SIG-M5 treated with dmso at 0.1 percent for 504 hours (cell line): ENCODE data around the gene IYD.
A peak's percentile ranks its signal among the peaks of the same experiment; 100 is the strongest.
"Not testable (repeated sequence)": the region's sequence is repeated elsewhere in the genome, so short reads cannot be mapped to it uniquely, and the experiment has no call there.

ENCODE experiments used
- DNase-seq: peaks from one replicate; lab custom pipeline; 2025; ENCODE audit not compliant: unreplicated experiment; lab: John Stamatoyannopoulos, UW

IYD gene

DNA sequence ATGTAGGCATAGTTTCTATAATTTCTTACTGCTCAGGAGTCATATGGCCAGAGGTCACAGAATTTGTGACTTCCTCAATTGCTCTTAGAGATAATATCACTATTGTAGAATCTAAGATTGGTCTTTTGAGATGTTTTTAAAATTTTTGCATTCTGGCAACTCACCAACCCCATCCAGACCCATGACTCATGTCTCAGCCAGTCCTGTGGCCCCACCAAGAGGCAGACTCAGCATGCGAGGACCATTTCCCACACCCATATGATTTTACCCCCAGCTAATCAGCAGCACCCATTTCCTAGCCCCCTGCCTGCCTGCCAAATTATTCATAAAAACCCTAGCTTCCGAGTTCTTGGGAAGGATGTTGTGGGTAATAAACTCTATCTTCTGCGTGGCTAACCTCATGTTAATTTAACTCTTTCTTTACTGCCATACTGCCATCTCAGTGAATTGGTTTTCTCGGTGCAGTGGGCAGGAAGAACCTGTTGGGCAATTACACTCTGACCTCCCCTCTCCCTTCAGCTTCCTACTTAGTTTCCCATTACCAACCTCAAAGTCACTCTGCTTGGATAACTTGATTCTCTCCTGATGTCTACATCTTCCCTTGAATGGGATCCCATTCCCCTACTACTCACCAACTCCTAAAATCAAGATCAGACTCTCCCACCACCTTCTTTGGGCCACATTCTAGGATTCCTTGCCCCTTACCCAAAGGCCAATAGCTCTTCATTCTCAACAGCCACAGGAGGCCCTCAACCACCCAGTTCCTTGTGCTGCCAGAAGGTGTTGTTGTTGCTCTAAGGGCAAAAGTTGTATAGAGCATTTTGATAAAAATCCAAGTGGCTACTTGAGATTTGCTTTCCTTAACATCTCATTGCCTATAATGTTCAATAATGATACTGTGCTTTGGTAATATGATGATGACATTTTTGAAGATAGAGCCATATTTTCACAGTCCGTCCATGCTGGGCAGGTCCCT is 16.2 kb upstream of the IYD start:
- no peak for DNase-seq

DNA sequence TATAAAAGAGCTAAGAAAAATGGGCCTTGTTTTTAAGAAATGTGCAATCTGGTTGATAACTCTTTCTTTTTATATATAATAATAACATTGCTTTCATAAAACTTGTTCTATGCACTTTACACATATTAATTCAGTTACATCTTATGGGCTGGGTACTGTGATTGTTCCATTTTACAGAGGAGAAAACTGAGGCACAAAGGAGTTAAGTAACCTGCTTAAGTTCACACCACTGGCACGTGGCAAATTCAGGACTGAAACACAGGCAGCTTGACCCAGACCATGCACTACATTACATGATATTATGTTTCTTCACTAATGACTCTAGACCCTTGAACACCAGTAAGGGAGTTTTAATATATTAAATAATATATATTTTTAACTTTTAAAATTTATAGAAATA is 15.4 kb upstream of the IYD start:
- no peak for DNase-seq

DNA sequence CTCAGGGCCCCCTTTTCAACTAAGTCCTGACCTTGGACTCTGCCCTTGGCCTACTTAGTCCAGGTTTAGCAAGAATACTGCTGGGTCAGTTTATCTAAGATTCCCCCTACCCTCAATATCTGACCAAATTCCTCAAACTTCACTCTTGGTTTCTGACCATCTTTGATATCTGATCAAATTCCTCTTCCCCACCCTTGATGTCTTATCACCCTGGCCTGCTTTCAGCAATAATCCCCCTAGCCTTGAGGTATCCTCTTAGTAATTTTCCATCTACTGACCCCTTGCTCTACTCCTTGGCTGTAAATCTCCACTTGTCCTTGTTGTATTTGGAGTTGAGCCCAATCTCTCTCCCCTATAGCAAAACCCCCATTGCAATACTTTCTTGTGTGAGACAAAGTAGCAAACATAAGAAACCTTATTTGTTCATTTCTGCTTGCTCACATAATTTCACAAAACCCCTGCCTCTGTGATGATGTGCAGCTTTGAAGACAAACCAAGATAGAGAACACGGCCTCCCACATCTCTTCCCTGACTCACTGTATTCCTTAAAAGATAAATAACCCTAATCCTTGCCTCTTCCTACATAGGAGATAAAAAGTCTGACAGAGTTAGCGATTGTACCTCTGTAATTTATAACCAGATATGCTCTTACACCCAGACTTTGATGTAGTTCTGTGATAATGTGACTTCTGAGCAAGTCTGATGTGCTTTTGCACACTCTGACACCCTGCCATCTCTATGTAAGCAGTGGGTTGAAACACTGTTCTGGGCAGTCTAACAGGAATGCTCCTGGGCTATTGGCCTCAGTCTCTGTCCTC is 13.8 kb upstream of the IYD start:
- no peak for DNase-seq

DNA sequence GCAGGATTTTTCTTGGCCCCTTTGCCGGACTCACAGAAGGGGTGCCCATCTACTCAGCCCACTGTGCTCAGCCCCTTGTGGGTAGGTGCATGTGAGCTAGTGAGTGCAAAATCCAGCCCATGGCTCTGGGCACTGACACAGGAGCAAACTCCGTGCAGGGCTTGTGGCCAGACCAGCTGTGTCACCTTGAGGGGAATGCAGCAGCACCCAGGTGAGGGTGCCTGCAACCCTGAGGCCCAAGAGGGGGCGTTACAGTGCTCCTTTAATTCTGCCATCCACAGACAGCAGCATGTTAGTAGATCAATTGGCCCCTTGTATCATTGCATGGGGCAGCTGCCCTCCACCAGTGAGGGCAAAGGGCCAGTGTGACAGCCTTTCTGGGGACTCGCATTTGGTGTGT is 12.9 kb upstream of the IYD start:
- no peak for DNase-seq

DNA sequence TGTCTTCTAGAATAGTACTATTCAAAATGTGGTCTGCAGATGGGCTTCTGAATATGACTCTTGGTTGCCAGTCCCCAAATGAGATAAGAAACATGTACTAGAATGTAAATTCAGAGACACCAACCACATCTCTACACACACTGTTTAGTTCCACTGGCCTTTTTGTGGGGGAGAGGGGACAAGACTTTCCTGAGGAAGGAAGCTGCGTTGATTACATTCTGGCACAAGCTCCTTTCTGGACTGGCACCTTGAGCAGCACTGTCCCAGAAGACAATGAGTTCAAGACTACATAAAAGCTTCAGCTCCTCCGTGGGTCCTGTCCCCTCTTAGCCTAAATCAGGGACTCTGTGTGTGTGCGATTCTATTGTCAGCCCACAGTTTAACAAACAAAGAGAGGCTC is 6.9 kb upstream of the IYD start:
- DNase-seq = no peak

DNA sequence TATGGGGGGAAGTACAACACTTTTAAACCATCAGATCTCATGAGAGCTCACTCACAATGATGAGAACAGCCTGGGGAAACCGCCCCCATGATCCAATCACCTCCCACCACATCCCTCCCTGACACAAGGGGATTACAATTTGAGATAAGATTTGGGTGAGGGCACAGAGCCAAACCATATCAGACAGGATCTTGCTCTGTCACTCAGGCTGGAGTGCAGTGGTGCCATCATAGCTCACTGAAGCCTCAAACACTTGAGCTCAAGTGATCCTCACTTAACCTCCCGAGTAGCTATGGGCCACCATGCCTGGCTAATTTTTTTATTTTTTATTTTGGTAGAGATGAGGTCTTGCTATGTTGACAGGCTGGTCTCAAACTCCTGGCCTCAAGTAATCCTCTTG is 5.1 kb upstream of the IYD start:
- no peak for DNase-seq

DNA sequence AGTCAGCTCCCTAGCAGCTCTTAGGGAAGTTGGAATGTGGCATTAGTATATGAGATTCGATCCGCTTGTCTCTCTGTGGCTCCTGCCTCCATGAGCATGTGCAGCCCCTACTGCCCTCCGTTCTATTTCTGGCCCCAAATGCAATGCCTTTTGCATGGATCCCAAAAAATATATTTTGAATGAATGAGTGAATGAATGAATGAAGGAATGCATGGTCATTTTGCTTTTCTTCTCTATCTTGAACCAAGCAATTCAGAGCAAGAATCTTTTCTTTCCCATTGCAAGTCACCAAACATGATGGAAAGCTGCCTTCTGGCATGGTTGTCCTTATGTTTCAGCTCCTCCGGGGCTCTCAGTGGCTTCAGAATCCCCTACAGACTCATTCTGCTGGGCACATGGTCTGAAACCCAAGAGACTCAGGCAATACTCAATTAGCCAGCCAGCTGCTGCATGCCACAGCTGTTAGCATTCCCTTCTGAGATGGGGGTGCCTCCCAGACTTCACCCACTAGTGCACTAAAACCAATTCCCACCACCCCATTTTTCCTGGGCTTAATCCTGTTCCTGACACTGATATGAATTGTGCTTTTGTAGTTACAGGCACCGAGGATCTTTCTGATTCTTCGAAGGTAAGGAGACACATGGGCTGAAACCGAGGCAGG is 2.6 kb upstream of the IYD start:
- no peak for DNase-seq

DNA sequence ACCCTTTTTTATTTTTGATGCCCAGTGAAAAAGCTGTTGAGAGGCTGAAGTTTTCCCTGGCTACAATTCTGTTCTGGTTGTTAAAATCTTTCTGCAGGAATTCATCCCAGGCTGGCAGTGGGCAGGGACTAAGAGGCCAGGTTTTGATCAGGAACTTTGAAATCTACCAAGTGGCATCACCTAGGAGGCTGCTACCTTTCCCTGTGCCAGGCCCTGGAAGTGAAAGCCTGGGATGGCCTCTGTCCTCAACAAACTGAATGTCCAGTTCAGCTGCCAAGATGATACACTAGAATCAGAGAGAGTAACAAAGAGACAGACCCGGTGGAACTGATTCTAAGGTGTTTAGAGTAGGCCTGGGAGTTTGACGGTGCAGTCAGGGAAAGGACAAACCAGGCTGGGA is 596 bp downstream of the IYD start:
- no peak for DNase-seq

DNA sequence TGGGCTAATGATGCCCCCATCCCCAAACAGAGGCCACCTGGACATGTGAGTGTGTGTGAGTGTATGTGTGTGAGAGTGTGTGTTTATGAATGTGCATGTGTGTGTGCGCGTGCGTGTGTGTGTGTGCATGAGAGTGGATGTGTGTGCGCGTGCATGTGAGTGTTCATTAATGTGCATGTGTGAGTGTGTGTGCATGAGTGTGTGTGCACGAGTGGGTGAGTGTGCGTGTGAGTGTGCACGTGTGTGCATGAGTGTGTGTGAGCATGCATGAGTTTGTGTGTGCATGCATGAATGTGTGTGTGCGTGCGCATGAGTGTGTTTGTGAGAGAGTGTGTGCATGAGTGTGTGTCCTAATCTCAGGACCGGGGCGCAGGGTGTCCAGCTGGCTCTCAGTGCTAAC is 1.3 kb downstream of the IYD start:
- DNase-seq = no peak

DNA sequence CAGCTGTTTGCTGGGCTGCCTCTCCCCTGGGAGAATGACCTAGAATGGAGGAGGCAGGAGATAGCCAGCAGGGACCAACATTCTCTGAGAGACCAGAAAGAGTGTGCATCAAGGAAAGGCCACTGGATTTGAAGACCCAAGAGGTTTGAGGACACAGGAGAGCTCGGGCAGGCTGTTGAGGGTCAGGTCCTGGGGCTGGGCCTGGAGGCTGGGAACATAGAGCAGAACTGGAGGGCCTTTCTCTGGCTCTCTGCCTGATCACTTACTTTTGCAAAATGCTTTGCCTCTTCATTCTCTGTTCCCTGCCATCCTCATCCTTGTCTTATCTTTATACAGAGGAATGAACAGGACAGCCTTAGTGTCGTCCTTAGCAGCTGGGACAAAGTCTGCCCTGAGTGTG is 2.5 kb downstream of the IYD start:
- no peak for DNase-seq

DNA sequence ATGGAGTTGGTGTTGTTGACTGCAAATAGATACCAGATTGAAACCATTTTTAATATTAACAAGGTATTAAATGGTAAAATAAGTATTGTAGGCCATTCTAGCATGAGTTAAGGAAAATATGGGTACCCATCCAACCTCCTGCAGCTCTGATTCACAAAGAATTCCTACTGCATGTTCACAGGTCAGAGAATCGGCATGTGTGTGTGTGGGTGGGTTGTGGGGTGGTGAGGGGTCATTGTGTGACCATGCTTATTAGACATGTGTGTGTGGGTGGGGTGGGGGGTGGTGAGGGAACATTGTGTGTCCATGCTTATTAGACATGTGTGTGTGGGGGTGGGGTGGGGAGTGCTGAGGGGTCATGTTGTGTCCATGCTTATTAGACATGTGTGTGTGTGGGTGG is 3.2 kb downstream of the IYD start:
- DNase-seq = no peak

DNA sequence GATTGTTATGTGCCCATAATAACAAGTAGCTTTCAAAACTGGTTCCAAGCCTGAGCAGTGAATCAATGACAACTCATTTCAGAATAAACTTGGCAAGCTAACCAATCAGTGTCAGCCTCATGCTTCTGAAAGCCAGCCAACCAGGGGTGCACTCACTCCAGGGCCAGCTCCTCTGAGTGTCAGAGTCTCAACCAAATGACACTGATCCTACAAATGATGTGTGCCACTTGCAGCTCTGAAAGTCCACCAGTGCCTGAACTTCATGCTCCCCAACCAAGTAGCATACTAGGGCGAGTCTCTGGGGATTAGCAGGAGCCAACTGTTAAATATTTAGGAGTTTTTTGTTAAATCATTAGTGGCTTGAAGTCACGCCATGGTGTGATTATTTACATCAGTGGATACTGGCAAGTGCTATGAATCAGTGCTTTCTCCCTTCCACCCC is 4.5 kb downstream of the IYD start:
- DNase-seq = no peak

DNA sequence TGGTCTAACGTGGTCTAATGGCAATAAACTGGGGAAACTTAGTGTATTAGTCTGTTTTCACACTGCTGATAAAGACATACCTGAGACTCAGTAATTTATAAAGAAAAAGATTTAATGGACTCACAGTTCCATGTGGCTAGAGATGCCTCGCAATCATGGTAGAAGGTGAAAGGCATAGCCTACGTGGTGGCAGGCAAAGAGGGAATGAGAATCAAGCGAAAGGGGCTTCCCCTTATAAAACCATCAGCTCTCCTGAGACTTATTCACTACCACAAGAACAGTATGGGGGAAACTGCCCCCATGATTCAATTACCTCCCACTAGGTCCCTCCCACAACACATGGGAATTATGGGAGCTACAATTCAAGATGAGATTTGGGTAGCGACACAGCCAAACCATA is 5.5 kb downstream of the IYD start:
- not testable (repeated sequence) for DNase-seq

DNA sequence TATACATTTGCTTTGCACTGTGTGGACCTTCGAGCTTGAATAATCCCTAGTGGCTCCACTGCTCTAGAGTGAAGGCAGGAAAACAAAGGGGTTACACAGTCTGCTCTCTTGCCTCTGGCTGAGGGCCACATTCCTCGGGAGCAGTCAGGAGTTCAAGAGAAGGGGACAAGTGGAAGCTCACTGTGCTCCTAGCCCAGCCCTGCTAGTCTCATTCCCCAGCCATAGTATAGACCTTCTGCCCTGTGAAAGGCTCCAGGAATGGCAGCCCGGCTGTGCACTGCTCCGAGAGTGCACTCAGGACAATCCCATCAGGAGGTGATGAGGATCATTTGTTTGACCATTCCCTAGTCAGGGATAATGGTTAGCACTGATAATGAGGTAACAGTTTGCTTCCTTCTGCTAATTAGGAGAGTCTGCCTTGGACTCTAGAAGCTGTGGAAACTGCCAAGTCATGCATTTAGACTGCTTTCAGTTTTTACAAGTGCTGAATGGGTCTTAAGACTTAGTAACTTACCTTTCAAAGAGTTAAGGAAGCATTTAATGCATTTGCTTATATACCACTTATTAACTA is 8.5 kb downstream of the IYD start:
- DNase-seq = no peak

DNA sequence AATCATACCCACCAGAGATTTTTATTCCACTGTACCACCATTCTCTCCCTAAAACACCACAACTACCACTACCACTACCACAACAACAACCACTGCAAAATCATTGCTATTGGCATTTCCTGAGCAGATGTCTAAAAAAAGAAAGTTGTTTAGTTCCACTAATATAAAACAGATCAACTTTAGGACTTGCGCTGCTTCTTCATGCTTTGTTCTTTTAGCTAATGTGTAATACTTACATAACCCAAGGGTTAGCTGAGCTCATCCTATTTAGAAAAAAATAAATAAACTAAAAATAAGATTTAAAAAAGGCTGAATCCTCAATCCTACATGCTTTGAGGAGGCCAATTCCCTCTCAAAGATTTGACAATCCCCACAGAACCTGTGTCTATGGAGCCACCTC is 11.4 kb downstream of the IYD start:
- no peak for DNase-seq

DNA sequence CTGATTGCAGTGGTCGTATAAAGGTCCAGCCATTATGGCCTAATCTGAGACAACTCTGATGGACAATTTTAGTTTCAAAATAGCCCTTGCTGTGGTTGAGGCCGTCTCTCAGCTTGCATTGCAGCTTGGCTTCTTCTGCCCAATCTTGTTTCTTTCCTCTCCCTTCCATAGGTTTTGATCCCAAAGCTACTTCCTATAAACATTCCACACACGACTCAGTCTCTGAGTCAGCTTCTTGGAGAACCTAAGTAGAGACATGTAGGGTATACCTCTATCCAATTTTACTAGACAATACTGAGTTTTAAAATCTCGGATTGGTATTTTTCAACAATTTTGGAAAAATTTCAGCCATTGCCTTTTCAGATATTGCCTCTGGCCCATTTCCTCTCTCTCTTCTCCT is 13.4 kb downstream of the IYD start:
- no peak for DNase-seq

DNA sequence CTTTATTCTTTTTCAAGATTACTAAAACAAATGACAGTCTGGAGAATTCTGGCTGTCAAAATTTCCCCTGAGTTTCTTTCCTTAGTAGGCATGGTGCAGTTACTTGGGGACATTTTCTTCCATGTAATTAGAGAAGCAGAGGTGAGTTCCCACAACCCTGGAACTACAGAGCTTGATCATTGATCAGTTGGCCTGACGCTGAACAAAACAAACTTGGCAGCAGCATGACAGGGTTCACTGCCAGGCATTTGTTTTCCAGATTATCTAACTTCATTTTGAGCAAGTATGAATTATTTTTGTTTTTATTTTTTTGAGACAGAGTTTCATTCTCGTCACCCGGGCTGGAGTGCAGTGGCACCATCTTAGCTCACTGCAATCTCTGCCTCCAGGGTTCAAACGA is 22.6 kb downstream of the IYD start:
- DNase-seq = no peak

DNA sequence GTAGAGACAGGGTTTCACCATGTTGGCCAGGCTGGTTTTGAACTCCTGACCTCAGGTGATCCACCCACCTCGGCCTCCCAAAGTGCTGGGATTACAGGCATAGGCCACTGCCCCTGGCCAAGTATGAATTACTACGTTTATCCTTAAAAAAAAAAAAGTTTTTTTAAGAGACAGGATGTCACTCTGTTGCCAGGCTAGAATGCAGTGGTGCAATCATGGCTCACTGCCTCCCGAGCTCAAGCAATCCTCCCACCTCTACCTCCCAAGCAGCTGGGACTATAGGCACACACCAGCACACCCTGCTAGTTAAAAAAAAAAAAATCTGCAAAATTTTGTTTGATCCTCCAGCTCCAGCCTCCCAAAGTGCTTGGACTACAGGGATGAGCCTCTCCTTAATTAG is 23.1 kb downstream of the IYD start:
- no peak for DNase-seq

DNA sequence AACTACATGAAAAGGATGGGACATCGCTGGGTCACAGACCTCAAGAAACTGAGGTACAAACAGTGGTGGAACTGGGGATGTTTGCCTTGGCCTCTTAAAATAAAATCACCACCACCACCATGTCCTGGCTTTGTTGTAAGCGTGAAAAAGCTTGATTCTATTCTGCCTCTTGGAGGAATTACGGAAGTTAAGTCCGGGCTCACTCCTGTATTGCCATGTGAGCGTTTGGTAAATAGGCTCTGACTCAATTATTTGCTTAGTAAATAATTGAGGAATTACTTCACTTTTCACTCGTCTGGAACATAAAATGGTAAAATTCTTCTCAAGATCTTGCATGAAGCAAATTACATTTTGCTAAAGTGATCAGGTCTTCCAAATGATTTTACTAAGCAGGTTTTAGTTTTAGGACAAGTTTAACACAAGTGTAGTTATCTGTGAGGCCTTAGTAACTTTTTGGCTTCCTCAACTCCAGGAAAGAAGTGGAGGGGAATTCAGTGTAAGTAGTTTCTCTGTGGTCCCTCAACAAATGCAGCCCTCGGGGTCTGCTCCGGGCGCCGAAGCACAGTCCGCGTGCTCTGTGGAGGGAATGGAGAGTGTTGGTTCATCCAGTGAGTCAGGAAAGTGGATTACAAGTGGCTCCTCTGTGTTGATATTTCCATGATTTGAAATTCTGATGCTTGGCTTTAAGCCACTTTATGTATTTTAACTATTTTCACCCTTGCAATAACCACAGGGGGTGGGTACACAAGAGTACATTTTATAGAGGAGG is 23.8 kb downstream of the IYD start:
- DNase-seq = peak; percentile 12

DNA sequence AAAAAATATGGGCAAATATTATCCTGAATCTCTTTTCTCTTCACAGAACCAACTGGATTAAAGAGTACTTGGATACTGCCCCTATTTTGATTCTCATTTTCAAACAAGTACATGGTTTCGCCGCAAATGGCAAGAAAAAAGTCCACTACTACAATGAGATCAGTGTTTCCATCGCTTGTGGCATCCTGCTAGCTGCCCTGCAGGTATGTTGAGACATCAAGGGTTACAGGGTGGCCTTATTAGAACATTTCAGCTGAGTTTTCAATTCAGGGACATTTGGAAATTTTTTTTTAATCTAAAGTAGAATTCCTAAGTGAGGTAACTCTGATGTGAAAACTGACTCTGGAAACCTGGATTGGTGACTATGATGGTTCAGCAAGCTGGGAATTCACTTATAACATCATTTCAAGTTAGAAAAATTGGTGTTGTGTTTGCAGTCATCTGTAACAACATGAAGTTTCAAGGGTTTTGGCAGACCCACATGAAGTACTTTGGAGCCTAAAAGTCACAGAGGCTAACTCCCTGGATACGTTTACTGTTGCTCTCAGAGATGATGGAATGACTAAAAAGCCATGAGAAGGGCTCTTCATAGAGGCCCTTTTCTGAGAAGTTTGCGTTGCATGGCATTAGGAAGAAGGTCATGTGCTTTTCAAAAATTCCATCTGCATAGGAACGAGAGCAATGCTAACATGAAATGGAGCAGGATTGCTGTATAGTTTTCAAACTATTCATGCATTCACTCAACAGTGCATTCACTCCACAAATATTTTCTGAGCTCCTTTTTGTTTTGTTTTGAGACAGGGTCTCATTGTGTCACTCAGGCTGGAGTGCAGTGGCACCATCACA is 25.5 kb downstream of the IYD start:
- no peak for DNase-seq
